WTC11 (cell line): ENCODE results near the gene HTR4. TPM values are rescaled to one million over a fixed set of nuclear protein-coding genes. Genes with fewer than 3 reads are reported as not detected.

ENCODE experiments used
- ATAC-seq: fragments of 200-7000 bp; cut with Tn5 transposase; 2 replicates; pipeline ENCODE4 v1.10.0; 2021; ENCODE audit warnings: mild to moderate bottlenecking, moderate library complexity
- CTCF ChIA-PET: fragments of 300-600 bp; sonication (Branson Sonifier 250); formaldehyde crosslinking; loops from one replicate; lab custom pipeline; 2021; ENCODE audit warnings: antibody characterized with exemption; lab: Charles Lee
- POLR2A ChIA-PET: fragments of 350-600 bp; sonication (Branson Sonifier 250); formaldehyde crosslinking; loops from one replicate; lab custom pipeline; 2021; ENCODE audit warnings: antibody characterized with exemption; lab: Charles Lee
- DNase-seq: peaks from one replicate; pipeline ENCODE4 v3.0.0; 2021; ENCODE audit warnings: low spot score
- H3K27ac Mint-ChIP-seq: 2 replicates; pipeline ENCODE4 v1.8.0; 2021; ENCODE audit warnings: mixed read lengths
- H3K27me3 Mint-ChIP-seq: 2 replicates; pipeline ENCODE4 v1.8.0; 2021; ENCODE audit warnings: low read depth, mild to moderate bottlenecking, moderate library complexity, mixed read lengths
- H3K36me3 Mint-ChIP-seq: 2 replicates; pipeline ENCODE4 v1.8.0; 2021; ENCODE audit warnings: mixed read lengths
- H3K4me1 Mint-ChIP-seq: 2 replicates; pipeline ENCODE4 v1.8.0; 2022; ENCODE audit warnings: mixed read lengths
- H3K4me3 Mint-ChIP-seq: 2 replicates; pipeline ENCODE4 v1.8.0; 2021; ENCODE audit warnings: mild to moderate bottlenecking, moderate library complexity, mixed read lengths
- H3K9me3 Mint-ChIP-seq: 2 replicates; pipeline ENCODE4 v1.8.0; 2021; ENCODE audit warnings: mixed read lengths
- AFF4 ChIP-seq: sonication (generic); formaldehyde crosslinking; IDR thresholded peaks from 2 replicates; pipeline ENCODE4 v1.8.1; 2023; ENCODE audit warnings: mild to moderate bottlenecking, missing genetic modification reagents, borderline replicate concordance
- CBFB ChIP-seq: sonication (generic); formaldehyde crosslinking; IDR thresholded peaks from 2 replicates; pipeline ENCODE4 v1.8.1; 2022; ENCODE audit warnings: mild to moderate bottlenecking, low read depth, missing genetic modification reagents
- CREB1 ChIP-seq: sonication (generic); formaldehyde crosslinking; IDR thresholded peaks from 2 replicates; pipeline ENCODE4 v1.8.0; 2023; ENCODE audit warnings: mild to moderate bottlenecking, missing genetic modification reagents
- E2F1 ChIP-seq: sonication (generic); formaldehyde crosslinking; IDR thresholded peaks from 2 replicates; pipeline ENCODE4 v1.8.0; 2022; ENCODE audit warnings: mild to moderate bottlenecking, missing genetic modification reagents
- ELF4 ChIP-seq: sonication (generic); formaldehyde crosslinking; IDR thresholded peaks from 2 replicates; pipeline ENCODE4 v1.8.1; 2022; ENCODE audit warnings: low read depth, mild to moderate bottlenecking, moderate library complexity, missing genetic modification reagents
- EMX1 ChIP-seq: fragments of 250-450 bp; sonication (Bioruptor Pico); IDR thresholded peaks from 2 replicates; pipeline ENCODE4 v1.8.0; 2021; ENCODE audit warnings: mild to moderate bottlenecking
- GABPB1 ChIP-seq: sonication (generic); formaldehyde crosslinking; IDR thresholded peaks from 2 replicates; pipeline ENCODE4 v1.8.1; 2023; ENCODE audit warnings: mild to moderate bottlenecking, missing genetic modification reagents
- JAZF1 ChIP-seq: fragments of 250-450 bp; sonication (Bioruptor Pico); IDR thresholded peaks from 2 replicates; pipeline ENCODE4 v1.9.0; 2021; ENCODE audit warnings: moderate library complexity, mild to moderate bottlenecking, inconsistent platforms
- MXD4 ChIP-seq: fragments of 250-450 bp; sonication (Bioruptor Pico); IDR thresholded peaks from 2 replicates; pipeline ENCODE4 v1.8.0; 2021; ENCODE audit warnings: mild to moderate bottlenecking, moderate library complexity, borderline replicate concordance
- NFATC4 ChIP-seq: fragments of 250-450 bp; sonication (Bioruptor Pico); IDR thresholded peaks from 2 replicates; pipeline ENCODE4 v1.9.0; 2021; ENCODE audit warnings: mild to moderate bottlenecking
- NR1H2 ChIP-seq: sonication (generic); formaldehyde crosslinking; IDR thresholded peaks from 2 replicates; pipeline ENCODE4 v1.9.0; 2021; ENCODE audit warnings: mild to moderate bottlenecking, moderate library complexity, missing genetic modification reagents
- NR3C1 ChIP-seq: sonication (generic); formaldehyde crosslinking; conservative IDR thresholded peaks from 2 replicates; pipeline ENCODE4 v1.8.1; 2023; ENCODE audit warnings: low read depth, mild to moderate bottlenecking, missing genetic modification reagents
- ZBTB21 ChIP-seq: sonication (generic); formaldehyde crosslinking; IDR thresholded peaks from 2 replicates; pipeline ENCODE4 v1.8.1; 2023; ENCODE audit warnings: mild to moderate bottlenecking, missing genetic modification reagents, borderline replicate concordance
- ZNF219 ChIP-seq: sonication (generic); formaldehyde crosslinking; IDR thresholded peaks from 2 replicates; pipeline ENCODE4 v1.8.0; 2023; ENCODE audit warnings: missing genetic modification reagents, mild to moderate bottlenecking, borderline replicate concordance
- ZNF416 ChIP-seq: fragments of 250-450 bp; sonication (Bioruptor Pico); IDR thresholded peaks from 2 replicates; pipeline ENCODE4 v1.9.0; 2021; ENCODE audit warnings: mild to moderate bottlenecking, inconsistent platforms
- ZNF671 ChIP-seq: fragments of 250-450 bp; sonication (Bioruptor Pico); IDR thresholded peaks from 2 replicates; pipeline ENCODE4 v1.8.0; 2021; ENCODE audit warnings: mild to moderate bottlenecking
- total RNA-seq: library from RNA; stranded (reverse); gene quantifications from 3 replicates; pipeline ENCODE4 v1.2.3, GENCODE V29; 2021
- TF ChIP-seq, protein P1 (sequence below): fragments of 250-450 bp; sonication (Bioruptor Pico); IDR thresholded peaks from 2 replicates; pipeline ENCODE4 v1.9.0; 2021; ENCODE audit warnings: mild to moderate bottlenecking
- TF ChIP-seq, protein P2 (sequence below): sonication (generic); formaldehyde crosslinking; IDR thresholded peaks from 2 replicates; pipeline ENCODE4 v1.8.1; 2023; ENCODE audit warnings: mild to moderate bottlenecking, missing genetic modification reagents
- TF ChIP-seq, protein P3 (sequence below): sonication (generic); formaldehyde crosslinking; IDR thresholded peaks from 2 replicates; pipeline ENCODE4 v1.8.0; 2023; ENCODE audit warnings: mild to moderate bottlenecking, missing genetic modification reagents
- TF ChIP-seq, protein P4 (sequence below): sonication (generic); formaldehyde crosslinking; conservative IDR thresholded peaks from 2 replicates; pipeline ENCODE4 v1.8.1; 2022; ENCODE audit warnings: mild to moderate bottlenecking, missing genetic modification reagents
- TF ChIP-seq, protein P5 (sequence below): sonication (generic); formaldehyde crosslinking; IDR thresholded peaks from 2 replicates; pipeline ENCODE4 v1.8.1; 2023; ENCODE audit warnings: mild to moderate bottlenecking, moderate library complexity, missing genetic modification reagents
- TF ChIP-seq, protein P6 (sequence below): fragments of 200-600 bp; IDR thresholded peaks from 2 replicates; pipeline ENCODE4 v1.8.0; 2022; ENCODE audit warnings: antibody characterized with exemption

Gene HTR4
- total RNA-seq, 1 experiment from 2014 or later = not detected

GRCh38 chr5:148660346-148660660, 6.0 kb upstream of the HTR4 start (continued):
- TF ChIP-seq NR1H2 (CRISPR knock-in tag) (no peak), ZNF416 (CRISPR knock-in tag) (no peak), GABPB1 (CRISPR knock-in tag) (no peak)
- TF ChIP-seq, protein P1, sequence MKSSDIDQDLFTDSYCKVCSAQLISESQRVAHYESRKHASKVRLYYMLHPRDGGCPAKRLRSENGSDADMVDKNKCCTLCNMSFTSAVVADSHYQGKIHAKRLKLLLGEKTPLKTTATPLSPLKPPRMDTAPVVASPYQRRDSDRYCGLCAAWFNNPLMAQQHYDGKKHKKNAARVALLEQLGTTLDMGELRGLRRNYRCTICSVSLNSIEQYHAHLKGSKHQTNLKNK (CRISPR knock-in tag) = no peak
- TF ChIP-seq, all 79 proteins: peak for 0

DNA sequence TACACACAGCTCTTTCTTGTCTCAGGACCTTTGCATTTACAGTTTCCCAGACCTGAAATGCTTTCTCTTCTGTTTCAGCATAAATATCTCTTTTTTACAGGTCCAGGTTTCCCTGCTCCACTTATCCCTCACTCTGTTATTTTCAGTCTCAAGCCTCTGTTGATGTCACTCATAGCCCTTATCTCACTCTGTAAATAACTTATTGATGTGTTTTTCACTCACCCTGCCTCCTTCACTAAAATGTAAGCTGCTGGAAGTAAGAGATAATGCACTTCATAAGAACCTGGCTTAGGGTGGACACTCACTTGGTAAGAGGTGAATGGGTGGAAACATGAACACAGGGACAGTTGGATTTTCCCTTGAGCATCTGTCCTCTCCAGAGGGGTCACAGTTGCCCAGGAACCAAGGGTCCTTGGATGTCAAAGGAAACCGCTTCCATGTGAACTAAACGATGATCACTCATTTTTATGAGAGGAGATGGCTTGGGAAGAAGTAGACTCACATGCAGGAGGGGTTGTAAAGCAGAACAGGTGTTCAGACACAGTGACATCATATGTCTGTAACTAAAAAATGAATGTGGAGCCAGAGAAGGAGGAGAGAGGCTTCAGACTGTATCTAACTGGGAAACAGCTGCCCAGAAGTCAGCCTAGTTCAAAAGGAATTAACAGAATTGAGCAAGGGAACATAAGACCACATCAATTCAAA, 5.5 kb upstream of the HTR4 start:
- ATAC-seq = no peak
- CTCF ChIA-PET = interaction anchor here (1.2 kb wide), 1 partner anchor 71 kb away, joined by 3 read pairs; no protein-coding TSS in a partner anchor
- no peak overlapping the region for H3K4me3 Mint-ChIP-seq
- no peaks in the 10 kb centered on the region for H3K36me3 Mint-ChIP-seq
- POLR2A ChIA-PET = no interaction called here
- no peak for DNase-seq
- no peaks in the 10 kb centered on the region for H3K9me3 Mint-ChIP-seq
- H3K27ac Mint-ChIP-seq = no peak overlapping the region
- H3K4me1 Mint-ChIP-seq = peaks cover 5% of the 10 kb centered on the region; the same call in 1 of the 2 replicates
- H3K27me3 Mint-ChIP-seq = peaks cover 21% of the 10 kb centered on the region
- TF ChIP-seq, protein P2, sequence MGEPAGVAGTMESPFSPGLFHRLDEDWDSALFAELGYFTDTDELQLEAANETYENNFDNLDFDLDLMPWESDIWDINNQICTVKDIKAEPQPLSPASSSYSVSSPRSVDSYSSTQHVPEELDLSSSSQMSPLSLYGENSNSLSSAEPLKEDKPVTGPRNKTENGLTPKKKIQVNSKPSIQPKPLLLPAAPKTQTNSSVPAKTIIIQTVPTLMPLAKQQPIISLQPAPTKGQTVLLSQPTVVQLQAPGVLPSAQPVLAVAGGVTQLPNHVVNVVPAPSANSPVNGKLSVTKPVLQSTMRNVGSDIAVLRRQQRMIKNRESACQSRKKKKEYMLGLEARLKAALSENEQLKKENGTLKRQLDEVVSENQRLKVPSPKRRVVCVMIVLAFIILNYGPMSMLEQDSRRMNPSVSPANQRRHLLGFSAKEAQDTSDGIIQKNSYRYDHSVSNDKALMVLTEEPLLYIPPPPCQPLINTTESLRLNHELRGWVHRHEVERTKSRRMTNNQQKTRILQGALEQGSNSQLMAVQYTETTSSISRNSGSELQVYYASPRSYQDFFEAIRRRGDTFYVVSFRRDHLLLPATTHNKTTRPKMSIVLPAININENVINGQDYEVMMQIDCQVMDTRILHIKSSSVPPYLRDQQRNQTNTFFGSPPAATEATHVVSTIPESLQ (CRISPR knock-in tag) = no peak
- TF ChIP-seq, protein P3, sequence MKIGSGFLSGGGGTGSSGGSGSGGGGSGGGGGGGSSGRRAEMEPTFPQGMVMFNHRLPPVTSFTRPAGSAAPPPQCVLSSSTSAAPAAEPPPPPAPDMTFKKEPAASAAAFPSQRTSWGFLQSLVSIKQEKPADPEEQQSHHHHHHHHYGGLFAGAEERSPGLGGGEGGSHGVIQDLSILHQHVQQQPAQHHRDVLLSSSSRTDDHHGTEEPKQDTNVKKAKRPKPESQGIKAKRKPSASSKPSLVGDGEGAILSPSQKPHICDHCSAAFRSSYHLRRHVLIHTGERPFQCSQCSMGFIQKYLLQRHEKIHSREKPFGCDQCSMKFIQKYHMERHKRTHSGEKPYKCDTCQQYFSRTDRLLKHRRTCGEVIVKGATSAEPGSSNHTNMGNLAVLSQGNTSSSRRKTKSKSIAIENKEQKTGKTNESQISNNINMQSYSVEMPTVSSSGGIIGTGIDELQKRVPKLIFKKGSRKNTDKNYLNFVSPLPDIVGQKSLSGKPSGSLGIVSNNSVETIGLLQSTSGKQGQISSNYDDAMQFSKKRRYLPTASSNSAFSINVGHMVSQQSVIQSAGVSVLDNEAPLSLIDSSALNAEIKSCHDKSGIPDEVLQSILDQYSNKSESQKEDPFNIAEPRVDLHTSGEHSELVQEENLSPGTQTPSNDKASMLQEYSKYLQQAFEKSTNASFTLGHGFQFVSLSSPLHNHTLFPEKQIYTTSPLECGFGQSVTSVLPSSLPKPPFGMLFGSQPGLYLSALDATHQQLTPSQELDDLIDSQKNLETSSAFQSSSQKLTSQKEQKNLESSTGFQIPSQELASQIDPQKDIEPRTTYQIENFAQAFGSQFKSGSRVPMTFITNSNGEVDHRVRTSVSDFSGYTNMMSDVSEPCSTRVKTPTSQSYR = no peak
- TF ChIP-seq, protein P4, sequence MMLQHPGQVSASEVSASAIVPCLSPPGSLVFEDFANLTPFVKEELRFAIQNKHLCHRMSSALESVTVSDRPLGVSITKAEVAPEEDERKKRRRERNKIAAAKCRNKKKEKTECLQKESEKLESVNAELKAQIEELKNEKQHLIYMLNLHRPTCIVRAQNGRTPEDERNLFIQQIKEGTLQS = no peak
- no peak for TF ChIP-seq ZBTB21 (CRISPR knock-in tag)
- TF ChIP-seq ELF4 (CRISPR knock-in tag) = no peak
- TF ChIP-seq E2F1 (CRISPR knock-in tag) = no peak
- TF ChIP-seq NR3C1 (CRISPR knock-in tag) = no peak
- no peak for TF ChIP-seq AFF4 (CRISPR knock-in tag)
- TF ChIP-seq, protein P5, sequence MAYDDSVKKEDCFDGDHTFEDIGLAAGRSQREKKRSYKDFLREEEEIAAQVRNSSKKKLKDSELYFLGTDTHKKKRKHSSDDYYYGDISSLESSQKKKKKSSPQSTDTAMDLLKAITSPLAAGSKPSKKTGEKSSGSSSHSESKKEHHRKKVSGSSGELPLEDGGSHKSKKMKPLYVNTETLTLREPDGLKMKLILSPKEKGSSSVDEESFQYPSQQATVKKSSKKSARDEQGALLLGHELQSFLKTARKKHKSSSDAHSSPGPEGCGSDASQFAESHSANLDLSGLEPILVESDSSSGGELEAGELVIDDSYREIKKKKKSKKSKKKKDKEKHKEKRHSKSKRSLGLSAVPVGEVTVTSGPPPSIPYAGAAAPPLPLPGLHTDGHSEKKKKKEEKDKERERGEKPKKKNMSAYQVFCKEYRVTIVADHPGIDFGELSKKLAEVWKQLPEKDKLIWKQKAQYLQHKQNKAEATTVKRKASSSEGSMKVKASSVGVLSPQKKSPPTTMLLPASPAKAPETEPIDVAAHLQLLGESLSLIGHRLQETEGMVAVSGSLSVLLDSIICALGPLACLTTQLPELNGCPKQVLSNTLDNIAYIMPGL = no peak
- no peak for TF ChIP-seq JAZF1 (CRISPR knock-in tag)
- no peak for TF ChIP-seq EMX1
- TF ChIP-seq ZNF671 (CRISPR knock-in tag) = no peak
- no peak for TF ChIP-seq MXD4
- TF ChIP-seq CBFB (CRISPR knock-in tag) = no peak
- no peak for TF ChIP-seq NFATC4 (CRISPR knock-in tag)
- no peak for TF ChIP-seq CREB1
- TF ChIP-seq, protein P6, sequence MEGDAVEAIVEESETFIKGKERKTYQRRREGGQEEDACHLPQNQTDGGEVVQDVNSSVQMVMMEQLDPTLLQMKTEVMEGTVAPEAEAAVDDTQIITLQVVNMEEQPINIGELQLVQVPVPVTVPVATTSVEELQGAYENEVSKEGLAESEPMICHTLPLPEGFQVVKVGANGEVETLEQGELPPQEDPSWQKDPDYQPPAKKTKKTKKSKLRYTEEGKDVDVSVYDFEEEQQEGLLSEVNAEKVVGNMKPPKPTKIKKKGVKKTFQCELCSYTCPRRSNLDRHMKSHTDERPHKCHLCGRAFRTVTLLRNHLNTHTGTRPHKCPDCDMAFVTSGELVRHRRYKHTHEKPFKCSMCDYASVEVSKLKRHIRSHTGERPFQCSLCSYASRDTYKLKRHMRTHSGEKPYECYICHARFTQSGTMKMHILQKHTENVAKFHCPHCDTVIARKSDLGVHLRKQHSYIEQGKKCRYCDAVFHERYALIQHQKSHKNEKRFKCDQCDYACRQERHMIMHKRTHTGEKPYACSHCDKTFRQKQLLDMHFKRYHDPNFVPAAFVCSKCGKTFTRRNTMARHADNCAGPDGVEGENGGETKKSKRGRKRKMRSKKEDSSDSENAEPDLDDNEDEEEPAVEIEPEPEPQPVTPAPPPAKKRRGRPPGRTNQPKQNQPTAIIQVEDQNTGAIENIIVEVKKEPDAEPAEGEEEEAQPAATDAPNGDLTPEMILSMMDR = no peak
- TF ChIP-seq ZNF219 (CRISPR knock-in tag) = no peak
